SIG-M5 (cell line): Measurements from ENCODE around the gene PPAT.
"Not testable (repeated sequence)": the region's sequence is repeated elsewhere in the genome, so short reads cannot be mapped to it uniquely, and the experiment has no call there.

ENCODE experiments used
- DNase-seq: peaks from one replicate; lab custom pipeline; 2025; lab: John Stamatoyannopoulos, UW

Gene PPAT

GRCh38 chr4:56435140-56435926, at the start of gene PPAT:
Gene PPAT, minus strand, starts transcription at chr4:56435615. Its CDS starts 138 bp downstream, at chr4:56435477.
- DNase-seq, result peak; percentile 71

- DNase-seq, result no peak
Observed at GRCh38 chr4:56480691-56481090, 45.3 kb upstream of the PPAT start.

GRCh38 chr4:56477192-56477702, 41.8 kb upstream of the PPAT start:
- no peak for DNase-seq

GRCh38 chr4:56475917-56476316, 40.5 kb upstream of the PPAT start:
- DNase-seq, result no peak

- no peak for DNase-seq
Observed at GRCh38 chr4:56469489-56470210, 34.2 kb upstream of the PPAT start.

GRCh38 chr4:56468097-56468422, 32.6 kb upstream of the PPAT start:
- DNase-seq, result no peak

GRCh38 chr4:56467284-56468096, 32.1 kb upstream of the PPAT start, which contains the start of gene SRP72:
Gene SRP72, plus strand, starts transcription at chr4:56467617. Its CDS starts 19 bp downstream, at chr4:56467636.
- DNase-seq, result peak; percentile 42

GRCh38 chr4:56466910-56467283, 31.5 kb upstream of the PPAT start:
- DNase-seq, result no peak

- DNase-seq, result peak; percentile 16
Observed at GRCh38 chr4:56466296-56466761, 30.9 kb upstream of the PPAT start.

GRCh38 chr4:56465599-56466295, 30.3 kb upstream of the PPAT start:
- no peak for DNase-seq

GRCh38 chr4:56464581-56464980, 29.2 kb upstream of the PPAT start:
- no peak for DNase-seq

GRCh38 chr4:56463711-56464110, 28.3 kb upstream of the PPAT start:
- DNase-seq, result no peak

- no peak for DNase-seq
Observed at GRCh38 chr4:56462157-56462556, 26.7 kb upstream of the PPAT start.

- DNase-seq, result no peak
Observed at GRCh38 chr4:56460085-56460484, 24.7 kb upstream of the PPAT start.

GRCh38 chr4:56450342-56450741, 14.9 kb upstream of the PPAT start:
- no peak for DNase-seq

- not testable (repeated sequence) for DNase-seq
Observed at GRCh38 chr4:56449475-56449874, 14.1 kb upstream of the PPAT start.

- DNase-seq, result no peak
Observed at GRCh38 chr4:56448301-56448700, 12.9 kb upstream of the PPAT start.

- DNase-seq, result no peak
Observed at GRCh38 chr4:56445699-56446098, 10.3 kb upstream of the PPAT start.

- no peak for DNase-seq
Observed at GRCh38 chr4:56444719-56445118, 9.3 kb upstream of the PPAT start.

GRCh38 chr4:56440983-56441382, 5.6 kb upstream of the PPAT start:
- no peak for DNase-seq

- no peak for DNase-seq
Observed at GRCh38 chr4:56438766-56439165, 3.4 kb upstream of the PPAT start.
